LNCaP clone FGC (cell line): Measurements from ENCODE around the gene BBIP1.

Experiments
- DNase-seq: peaks from one replicate; pipeline ENCODE4 v3.0.0-alpha.2; 2011; ENCODE audit warnings: low read depth
- H3K4me3 ChIP-seq: 2 replicates; pipeline ENCODE4 v1.5.1; 2011; ENCODE audit warnings: mild to moderate bottlenecking, low read depth, low read length, control low read depth
- CTCF ChIP-seq: IDR thresholded peaks from 2 replicates; pipeline ENCODE4 v1.5.1; 2012; ENCODE audit warnings: mild to moderate bottlenecking; ENCODE audit not compliant: control insufficient read depth, insufficient read depth; ENCODE audit errors: extremely low read depth

BBIP1 gene

GRCh38 chr10:110963162-110963561 is 44.2 kb upstream of the BBIP1 start:
- no peak overlapping the region for H3K4me3 ChIP-seq
- no peak for TF ChIP-seq CTCF
- no peak for DNase-seq

GRCh38 chr10:110962443-110962842 is 43.5 kb upstream of the BBIP1 start:
- TF ChIP-seq CTCF, result no peak
- no peak for DNase-seq
- H3K4me3 ChIP-seq, result no peak overlapping the region

GRCh38 chr10:110960333-110960712 is 41.3 kb upstream of the BBIP1 start:
- H3K4me3 ChIP-seq, result no peak overlapping the region
- TF ChIP-seq CTCF, result no peak
- no peak for DNase-seq

- no peak overlapping the region for H3K4me3 ChIP-seq
- TF ChIP-seq CTCF, result no peak
- DNase-seq, result no peak
Observed at GRCh38 chr10:110959379-110960332, 40.7 kb upstream of the BBIP1 start.

GRCh38 chr10:110957606-110958005 is 38.6 kb upstream of the BBIP1 start:
- no peak overlapping the region for H3K4me3 ChIP-seq
- TF ChIP-seq CTCF, result no peak
- DNase-seq, result no peak

GRCh38 chr10:110951381-110951780 is 32.4 kb upstream of the BBIP1 start:
- no peak overlapping the region for H3K4me3 ChIP-seq
- no peak for TF ChIP-seq CTCF
- DNase-seq, result no peak
